HG02981 (cell line): ENCODE data around the gene LIMD2.

Source experiments
- ATAC-seq: cut with Tn5 transposase; IDR thresholded peaks from one replicate; pipeline ENCODE4 v1.9.1; 2021; ENCODE audit warnings: mild to moderate bottlenecking, moderate library complexity; ENCODE audit not compliant: unreplicated experiment

The LIMD2 gene

DNA sequence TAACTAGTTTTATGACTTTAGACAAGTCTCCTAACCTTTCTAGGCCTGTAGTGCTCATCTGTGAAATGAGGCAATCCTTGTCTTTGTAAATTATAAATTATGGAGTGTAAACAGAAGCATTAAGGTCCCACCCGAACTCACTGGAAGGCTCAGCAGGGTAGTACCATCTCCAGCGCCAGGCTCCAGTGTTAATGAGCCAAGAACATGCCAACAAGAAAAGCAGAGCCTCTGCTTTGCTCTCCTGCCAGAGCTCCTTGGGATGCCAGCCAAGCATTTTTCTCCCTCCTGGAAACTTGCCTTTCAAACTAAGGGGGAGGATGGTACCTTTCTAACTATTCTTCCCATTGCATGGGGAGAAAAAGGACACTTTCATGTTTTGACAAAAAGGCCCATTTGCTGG lies 14.9 kb downstream of the LIMD2 start:
- no peak for ATAC-seq

- no peak for ATAC-seq
Observed at GRCh38 chr17:63682981-63683380, 16.9 kb downstream of the LIMD2 start.

DNA sequence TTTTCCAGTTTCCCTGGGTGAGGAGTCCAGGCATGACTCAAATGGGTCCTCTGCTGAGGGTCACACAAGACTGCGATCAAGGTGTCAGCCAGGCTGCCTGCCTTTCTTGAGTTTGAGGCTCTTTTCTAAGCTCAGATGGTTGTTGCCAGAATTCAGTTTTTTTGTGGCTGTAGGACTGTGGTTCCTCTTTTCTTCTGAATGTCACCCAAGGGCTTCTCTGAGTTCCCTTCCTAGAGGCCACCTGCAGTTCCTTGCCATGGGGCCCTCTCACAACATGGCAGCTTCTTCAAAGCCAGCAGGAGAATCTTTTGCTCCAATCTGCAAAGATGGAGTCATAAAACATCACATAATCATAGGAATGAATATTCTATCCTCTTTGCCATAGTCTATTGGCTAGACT lies 17.5 kb downstream of the LIMD2 start:
- no peak for ATAC-seq

GRCh38 chr17:63681530-63681929 lies 18.4 kb downstream of the LIMD2 start:
- no peak for ATAC-seq

GRCh38 chr17:63680700-63681099 lies 19.2 kb downstream of the LIMD2 start:
- ATAC-seq = no peak

DNA sequence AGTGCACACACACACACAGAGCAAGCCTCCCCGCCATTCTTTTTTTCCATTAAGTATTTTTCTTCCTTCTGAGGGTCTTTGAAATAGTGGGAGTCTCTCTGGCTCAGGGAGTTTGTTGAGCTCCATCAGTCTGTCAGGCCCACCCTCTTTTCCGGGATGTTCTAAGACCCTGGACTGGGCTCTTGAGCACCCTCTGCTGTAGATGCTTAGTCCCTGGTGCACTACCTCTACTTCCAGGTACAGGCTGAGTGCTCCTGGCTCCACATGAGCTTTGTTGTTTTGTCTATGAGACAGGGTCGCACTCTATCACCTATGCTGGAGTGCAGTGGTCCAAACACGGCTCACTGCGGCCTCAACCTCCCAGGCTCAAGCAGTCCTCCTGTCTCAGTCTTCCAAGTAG lies 20.7 kb downstream of the LIMD2 start:
- no peak for ATAC-seq

DNA sequence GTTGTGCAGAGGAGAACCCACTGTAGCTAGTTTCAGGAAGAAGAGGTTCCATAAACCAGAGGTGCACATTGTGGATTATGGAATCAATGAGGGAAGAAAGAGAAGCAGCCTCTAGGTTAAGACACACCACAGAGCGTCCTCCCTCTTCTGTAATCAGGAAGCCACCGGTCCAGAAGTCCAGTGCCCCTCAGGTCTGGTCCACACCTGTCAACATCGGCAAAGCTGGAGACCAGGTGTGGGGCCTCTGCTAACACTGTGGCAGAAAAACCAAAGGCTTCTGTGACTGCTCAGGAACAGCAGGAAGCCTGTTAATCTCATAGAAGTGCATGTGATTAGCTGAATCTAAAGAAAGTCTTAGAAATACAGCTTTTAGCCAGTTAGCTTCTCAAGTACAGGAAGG lies 23.3 kb downstream of the LIMD2 start:
- ATAC-seq = no peak

DNA sequence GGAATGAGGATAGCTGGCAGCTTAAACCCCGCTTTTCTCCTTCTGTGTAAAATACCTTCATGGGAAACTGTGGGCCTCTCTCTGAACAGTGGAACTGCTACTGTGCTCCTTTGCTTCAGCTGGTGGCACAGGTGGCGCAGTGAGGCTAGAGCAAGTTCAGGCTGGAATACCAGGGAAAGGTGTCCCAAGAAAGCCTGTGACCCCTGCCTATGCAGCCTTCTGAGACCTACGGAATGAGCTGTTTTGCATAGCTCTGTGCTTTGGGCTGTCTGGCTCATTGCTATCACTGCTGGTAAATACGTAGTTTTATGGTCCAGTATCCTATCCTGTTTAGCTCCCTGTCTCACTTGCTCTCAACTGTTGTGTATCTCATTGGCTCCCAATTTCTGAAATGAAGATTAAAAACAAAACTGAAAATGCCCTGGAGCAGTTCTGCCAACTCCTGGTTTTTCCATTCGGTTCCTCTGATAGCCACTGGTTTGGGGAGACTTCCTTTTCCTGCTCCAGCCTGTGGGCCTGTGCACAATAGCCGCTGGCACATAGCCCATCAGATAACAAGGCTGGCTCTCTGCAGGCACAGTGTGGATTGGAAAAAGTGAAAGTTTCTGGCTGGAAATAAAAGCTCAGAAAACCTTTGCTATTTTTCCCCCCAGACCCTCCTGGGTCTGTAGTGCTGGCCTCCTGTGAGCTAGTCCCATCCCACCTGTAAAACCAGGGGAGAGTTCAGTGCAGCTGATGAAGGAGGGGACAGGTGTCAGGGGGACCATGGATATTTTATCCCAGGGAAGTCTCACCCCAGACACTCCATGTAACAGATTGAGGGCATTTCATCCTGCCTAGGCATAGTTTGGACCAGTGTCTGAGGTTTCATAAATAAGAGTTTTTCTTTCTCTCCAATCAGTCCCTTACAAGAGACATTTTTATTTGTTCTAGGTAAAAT lies 24.0 kb downstream of the LIMD2 start:
- no peak for ATAC-seq

- ATAC-seq = no peak
Observed at GRCh38 chr17:63675231-63675606, 24.7 kb downstream of the LIMD2 start.

- ATAC-seq = no peak
Observed at GRCh38 chr17:63672856-63673255, 27.1 kb downstream of the LIMD2 start.

- peak; percentile 48 for ATAC-seq
Observed at GRCh38 chr17:63665527-63666214, 34.3 kb downstream of the LIMD2 start.

- ATAC-seq = no peak
Observed at GRCh38 chr17:63659850-63660249, 40.1 kb downstream of the LIMD2 start.

DNA sequence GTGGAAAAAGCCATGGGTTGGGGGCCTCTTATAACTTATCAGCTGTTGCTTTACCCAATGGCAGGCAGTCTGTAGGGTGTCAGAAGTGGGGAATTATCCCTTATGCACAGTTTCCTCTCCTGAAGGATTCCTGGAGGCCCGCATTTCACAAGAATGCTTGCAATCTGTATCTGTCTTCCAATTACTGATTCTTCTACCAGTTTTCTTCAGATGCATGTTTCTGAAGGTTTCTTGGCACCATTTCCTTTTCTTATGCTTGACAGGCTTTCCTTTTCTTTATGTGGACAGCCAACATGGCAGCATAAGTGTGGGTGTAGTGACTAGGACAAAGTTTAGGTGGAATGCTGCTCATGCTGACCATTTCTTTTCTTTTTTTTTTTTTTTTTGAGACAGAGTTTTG lies 41.6 kb downstream of the LIMD2 start:
- ATAC-seq = no peak

DNA sequence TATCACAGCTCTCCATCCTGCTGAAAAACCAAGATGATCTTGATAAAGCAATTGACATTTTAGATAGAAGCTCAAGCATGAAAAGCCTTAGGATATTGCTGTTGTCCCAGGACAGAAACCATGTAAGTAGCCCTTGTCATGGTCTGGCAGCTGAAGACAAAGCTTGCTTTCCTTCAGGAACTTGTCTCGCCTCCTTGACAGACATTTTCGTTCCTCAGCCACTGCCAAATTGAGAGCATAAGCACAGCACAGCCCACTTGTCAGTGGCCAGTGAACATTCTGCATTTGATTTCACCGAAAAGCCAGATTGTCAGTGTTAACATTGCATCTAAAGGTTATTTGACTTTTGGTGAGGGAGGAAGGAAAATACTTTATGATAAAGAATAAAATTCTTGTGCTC lies 42.1 kb downstream of the LIMD2 start:
- ATAC-seq = no peak

GRCh38 chr17:63653050-63653449 lies 46.9 kb downstream of the LIMD2 start:
- no peak for ATAC-seq

GRCh38 chr17:63652106-63652505 lies 47.8 kb downstream of the LIMD2 start:
- ATAC-seq = no peak

DNA sequence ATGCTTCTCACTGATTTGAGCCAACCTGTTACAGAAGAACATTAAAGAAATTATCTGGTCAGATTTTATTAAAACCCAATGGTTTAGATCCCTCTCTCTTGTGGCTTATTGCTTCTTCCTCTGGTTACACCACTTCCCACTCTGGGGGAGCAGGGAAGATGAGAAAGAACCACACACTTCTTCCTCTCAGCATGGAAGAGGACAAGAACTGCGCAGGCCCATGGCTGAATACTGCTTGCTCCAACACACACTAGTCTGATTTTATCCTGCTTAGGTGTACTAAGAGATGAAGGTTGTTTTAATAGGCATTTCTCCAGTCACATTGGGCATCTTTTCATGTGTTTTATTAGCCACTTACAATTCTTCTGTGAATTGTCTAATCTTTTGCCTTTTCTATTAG lies 50.1 kb downstream of the LIMD2 start:
- ATAC-seq = no peak

DNA sequence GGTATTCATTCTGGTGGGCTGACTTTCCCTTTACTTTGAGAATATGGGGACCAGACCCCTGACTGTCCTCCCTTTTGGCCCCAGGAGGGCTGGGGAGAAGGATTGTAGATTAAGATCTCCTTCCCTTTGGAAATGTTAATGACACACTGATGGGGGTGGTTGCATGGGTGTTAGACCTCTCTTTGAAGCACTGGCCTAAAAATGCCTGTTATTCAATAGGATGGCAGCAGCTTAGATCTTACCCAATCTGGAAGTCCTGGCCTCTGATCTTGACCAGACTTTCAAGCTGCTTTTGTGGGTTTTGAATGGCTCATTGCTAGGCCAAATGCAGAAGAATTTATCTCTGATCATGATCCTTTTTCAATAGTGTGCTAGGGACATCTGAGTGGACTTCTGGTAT lies 52.0 kb downstream of the LIMD2 start:
- no peak for ATAC-seq

DNA sequence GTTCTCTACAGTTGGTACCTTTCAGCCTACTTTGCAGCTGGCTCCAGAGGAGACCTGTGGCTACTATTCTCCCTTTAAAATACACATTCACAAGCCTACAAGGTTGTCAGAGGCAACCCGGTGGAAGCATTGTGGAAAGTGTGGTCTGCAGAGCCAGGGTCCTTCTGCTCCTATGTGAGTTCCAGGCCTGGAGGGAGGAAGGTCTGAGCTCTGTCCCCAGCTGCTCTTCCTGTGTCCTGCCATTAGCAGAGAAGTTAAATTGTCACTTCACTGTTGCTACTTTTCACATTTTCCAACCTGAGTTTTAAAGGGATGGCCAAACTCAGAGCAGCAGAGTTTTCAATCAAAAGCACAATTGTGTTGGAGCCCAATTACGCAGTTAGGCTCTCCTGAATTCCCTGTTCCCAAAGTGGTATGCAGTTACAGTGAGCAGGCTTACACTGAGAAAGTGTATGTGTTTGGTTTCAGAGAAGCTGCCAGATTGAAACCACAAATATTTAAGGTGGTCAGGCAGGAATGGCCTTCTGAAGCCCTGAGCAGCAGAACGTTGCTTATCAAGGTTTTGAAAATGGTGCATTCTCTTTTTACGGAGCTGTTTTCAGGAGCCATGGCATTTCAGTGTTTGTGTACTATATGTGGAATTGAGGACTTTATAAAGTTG lies 52.7 kb downstream of the LIMD2 start:
- ATAC-seq = no peak

DNA sequence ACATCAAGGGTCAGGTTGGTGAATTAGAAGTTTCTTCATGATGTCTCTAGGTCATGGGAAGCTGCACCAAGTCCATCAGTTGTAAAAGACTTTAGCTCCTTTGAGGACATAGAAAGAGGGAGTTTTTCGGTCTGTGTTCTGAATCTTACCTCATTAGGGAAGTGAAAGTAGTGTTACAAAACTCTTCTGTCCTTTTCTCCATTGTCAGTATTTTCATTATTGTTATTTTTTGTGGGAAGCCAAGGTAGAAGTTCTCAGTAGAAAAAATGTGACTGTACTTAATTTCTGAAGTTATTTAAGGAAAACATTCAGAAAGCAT lies 53.5 kb downstream of the LIMD2 start:
- peak; percentile 87 for ATAC-seq
